Raji (cell line): ENCODE measurements around the gene S100A12.

Experiments
- POLR2A ChIP-seq: IDR thresholded peaks from 2 replicates; pipeline ENCODE4 v1.6.1; 2011; ENCODE audit warnings: low read depth, low read length, control low read depth; ENCODE audit not compliant: insufficient read depth

Gene S100A12

DNA sequence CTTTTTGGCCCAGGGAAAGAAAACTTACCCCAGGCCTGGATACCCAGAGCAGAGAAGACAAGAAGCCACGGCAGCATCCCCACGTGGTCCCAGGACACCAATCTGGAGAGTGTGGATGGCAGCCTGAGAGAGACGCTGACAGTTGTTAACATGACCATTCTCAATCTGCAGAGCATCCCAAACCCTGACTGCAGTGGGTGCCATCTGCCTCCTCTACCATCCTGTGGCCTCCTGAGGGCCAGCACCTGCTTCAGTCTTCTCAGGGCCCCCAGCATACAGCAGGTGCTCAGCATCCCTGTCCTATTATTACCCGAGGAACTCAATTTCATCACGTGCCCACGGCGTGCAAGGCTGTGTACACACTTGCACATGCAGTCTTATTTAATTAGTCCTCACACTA is 27.6 kb downstream of the S100A12 start:
- no peak for TF ChIP-seq POLR2A

DNA sequence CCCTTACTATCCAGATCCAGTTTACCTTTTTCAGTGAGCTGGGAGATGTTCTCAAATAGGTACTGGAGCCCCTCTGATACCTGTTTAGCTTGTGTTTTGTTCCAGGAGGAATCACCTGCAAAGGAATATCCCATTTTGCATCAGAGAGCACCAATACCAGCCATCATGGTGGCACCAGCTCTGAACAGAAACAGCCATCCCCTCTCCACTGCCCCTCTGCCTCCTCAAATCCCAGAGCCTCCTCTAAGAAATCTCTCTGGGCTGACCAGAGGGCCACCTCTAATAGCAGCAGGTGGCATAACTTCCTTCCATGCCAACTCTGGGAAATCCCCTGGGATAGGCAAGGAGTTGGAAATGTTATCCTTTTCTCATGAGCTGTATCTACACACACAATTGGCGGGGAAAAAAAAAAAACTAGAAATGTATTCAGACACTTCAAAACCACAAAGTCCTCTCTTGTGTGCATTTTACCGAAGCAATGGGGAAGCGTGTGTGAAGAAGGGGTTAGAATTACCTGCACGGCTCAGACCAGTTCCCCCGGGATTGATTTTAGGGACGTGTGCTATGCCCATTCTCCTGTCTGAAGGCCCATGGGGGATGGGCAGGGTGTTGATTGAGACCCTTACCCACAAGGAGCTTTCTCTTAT is 29.2 kb downstream of the S100A12 start:
- TF ChIP-seq POLR2A: no peak

DNA sequence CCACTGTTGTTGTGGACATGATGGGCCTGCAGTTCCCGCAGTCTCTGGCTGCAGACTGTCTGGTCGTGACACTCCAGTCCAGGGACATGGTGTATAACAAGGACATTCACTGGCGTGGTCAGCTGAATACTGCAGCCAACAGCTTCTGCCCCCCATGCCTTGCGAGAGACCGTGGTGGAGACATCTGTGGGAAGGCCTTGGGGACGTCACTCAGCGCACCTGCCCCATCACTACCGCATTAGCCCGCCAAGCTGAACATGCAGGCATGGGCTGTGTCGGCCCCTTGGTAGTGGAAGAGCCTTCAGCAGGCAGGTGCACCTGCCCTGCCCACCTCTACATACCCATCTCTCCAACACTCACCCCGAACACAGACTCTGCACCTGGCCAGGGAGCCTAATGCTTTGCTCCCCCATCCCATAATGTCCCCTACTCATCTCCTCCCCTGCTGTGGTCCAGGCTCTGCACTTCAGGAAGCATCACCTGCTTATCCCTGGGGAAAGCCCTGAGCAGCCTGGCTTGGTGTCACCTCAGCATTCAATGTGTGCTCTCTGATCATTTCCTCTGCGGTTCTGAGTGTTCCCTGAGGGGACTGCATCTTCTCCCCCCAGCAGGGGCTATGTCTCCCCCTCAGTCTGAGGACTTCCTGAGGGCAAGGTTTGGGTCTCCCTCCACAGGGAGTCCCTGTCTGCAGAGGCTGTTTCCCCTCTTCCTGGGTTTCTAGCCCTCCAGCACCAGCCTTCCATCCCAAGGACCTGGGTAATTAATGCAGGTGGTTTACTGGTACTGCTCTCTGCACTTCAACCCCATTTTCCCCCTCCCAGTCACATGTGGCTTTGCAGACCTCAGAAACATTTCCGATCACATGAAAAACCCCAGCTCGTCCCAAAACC is 30.0 kb downstream of the S100A12 start:
- TF ChIP-seq POLR2A: no peak

DNA sequence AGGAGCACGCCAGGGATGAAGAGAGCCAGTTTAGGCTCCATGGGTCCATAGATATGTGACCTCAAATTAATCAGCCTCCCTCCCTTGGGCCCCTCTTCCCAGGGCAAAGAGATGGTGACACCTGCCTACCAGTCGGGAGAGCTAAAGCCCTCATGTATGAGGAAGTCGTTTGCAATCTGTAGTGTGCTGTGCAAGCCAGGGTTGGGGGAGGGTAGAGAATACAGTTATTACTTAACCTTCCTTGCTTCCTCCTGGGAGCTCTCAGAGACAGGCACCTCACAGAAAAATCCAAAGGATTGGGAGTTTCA is 30.7 kb downstream of the S100A12 start:
- no peak for TF ChIP-seq POLR2A

DNA sequence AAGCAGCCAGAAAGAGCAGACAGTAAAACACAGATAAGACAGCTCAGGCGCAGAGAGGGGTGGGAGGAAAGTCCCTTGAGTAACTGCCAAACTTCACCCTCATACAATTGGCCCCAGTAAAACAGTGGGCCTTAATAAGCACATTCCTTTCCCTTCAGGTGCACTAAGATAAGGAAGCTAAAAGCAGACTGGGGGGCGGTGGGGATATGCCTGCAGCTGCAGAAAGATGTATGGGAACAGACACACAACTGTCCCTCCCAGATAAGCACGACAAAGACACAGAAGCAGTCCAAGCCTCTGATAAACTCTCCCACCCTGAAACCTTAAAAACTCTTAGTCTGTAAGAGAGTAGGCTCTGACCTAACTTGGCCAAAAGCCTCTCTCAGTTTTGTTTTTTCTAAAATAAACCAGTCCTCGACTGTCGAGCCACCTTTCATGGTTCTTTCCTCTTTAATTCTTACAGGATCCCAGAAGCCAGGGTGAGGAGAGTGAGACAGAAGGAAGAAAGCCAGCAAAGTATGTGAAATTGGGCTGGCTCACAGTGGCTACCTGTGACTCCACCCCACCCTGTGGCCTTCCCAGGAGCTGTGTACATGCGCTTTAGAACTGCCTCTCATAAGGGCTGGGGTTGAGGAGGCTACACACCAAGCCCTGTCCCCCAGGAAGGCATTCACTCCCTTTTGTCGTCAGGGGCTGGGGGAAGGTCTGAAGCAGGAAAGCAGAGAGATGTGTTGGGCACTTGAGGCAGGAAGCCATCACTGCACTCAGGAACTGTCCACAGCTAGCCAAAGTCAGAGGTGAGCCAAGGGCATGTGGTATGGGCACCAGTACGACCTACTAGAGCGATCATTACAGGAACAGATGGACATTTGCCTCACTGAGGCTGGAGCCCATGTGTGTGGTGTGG is 31.4 kb downstream of the S100A12 start:
- TF ChIP-seq POLR2A: no peak

DNA sequence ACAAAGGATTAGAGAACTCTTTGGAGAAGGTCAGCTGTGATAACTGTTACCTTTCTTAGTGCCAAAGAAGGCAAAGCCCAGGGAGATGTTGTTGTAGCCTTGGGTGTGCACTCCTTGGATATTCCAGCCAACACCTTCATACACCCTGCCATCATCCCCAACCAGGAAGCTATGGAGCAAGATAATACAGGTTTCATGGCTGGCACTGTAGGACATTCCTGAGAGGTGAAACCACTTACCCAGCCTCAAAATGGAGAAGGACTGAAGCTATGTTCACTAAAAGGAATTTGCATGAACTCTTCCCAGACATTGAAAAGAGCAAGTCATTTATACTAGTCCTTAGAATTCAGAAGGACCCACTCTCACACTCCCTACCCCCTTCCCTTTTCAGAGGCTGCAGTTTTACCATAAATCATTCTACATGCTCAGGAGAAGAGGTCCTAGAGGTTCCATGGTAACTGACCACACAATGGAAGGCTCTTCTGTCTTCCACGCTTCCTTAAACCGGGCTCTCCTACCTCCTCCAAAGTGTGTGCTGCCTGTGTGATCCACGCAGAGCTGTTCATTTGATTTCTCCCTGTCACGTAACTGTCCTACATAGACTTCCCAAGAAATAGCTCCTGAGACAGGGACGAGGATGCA is 32.3 kb downstream of the S100A12 start:
- no peak for TF ChIP-seq POLR2A

DNA sequence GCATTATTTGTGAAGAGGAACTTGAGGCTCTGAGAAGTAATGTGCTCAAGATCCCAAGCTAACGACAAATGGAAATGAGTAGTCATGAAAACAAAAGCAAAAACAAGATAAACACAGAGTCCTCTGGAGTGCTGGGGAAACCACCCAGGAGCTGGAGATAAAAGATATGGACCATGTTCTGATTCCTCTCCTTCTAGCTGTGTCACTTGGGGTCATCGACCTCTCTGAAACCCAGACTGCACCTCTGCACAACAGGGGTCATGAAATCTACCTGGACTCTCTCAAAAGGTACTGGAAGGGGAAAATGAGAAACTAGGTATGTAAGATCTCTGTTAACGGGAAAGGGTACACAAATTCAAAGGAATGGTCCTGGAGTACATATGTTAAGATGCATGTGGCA is 33.2 kb downstream of the S100A12 start:
- no peak for TF ChIP-seq POLR2A

DNA sequence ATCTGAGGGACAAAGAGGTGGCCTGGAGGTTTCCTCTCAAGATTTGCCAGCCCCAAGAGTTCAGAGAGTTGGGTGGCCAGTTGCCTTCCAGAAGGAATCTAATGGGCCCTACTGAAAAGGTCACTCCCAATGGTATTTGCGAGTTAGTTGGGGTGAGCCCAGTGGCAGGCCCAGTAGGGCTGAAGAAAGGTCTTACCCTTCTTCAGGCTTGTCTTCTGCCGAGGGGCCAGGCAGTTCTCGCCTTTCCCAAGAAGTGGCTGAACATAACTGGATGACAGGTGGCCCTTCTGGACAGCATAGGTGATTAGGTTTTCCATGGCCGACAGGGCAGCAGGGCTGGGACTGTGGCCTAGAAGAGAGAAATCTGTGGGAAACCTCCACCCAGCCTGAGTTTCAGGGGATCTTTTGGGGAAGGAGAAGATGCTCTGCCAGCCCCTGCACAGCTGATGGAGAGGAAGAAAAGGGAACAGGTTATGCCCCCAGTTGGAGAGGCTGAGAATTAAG is 33.9 kb downstream of the S100A12 start:
- no peak for TF ChIP-seq POLR2A

DNA sequence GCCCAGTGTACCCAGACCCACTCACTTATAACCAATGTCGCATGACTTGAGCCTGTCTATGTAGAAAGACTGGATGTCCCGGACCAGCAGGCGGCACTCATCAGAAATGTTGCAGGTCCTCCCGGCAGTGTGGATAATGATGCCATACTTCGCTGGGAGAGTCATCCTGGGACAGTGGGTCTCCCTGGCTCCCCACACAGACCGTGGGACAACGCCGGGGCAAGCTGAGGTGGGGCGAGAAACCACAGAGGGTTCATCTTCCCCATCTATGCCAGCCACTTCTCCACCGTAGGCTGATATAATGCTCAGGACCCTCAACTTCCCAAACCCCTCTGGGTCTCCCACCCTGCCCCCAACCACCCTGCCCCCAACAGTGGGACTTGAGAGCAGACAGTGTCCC is 35.1 kb downstream of the S100A12 start:
- TF ChIP-seq POLR2A: no peak

DNA sequence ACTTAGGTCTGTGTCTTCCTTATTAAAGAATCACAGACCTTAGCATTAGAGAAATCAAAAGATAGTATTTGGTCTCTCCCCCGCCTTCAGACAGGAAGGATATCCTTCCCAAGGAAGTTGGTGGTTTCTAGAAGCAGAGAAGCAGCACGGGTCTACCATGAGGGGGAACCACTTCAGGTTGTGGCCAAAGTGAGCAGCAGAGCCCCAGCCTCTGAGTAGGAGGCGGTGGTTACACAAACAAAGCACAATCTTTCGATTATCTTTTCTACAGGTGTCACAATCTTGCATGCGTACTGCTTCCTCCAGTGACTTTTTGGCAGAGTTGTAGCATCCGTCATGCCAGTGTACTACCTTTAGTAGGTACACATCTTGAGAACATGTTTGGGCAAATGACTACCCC is 35.6 kb downstream of the S100A12 start:
- no peak for TF ChIP-seq POLR2A

DNA sequence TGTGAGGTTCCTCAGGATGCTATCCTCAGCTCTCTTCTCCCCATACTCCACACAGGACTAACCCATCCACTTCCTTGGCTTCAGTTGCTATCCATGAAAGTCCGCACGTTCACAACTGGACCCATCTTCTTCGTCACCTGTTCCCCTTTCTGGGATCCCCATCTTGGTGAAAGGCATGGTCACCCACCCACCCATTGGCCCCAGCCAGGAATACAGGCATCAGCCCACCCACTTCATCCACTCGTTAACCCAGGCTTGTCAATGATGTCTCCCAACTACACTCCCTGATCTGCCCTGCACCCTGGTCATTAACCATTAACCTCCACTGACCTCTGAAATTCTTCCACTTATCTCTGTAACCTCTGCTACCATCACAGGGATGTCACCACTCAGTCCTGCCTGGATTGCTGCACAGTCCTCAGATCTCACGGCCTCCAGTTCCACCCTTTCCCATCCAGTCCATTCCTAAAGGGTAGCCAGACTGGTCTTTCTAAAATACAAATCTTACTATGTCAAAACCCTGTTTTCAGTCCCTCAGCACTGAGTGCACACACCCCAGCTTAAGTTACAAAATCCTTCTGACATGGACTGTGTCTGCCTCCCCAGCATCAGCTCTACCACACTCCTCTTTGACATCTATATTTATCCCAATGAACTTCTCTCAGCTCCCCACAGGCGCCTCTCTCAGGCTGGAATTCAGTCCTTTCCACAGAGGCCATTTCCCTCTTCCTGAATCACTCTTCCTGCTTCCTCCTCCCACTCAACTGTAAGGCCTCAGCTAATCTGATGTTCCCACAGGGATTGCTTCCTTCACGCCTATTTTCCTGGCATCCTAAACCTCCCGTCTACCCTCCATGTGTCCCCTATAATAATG is 37.2 kb downstream of the S100A12 start:
- TF ChIP-seq POLR2A: no peak

DNA sequence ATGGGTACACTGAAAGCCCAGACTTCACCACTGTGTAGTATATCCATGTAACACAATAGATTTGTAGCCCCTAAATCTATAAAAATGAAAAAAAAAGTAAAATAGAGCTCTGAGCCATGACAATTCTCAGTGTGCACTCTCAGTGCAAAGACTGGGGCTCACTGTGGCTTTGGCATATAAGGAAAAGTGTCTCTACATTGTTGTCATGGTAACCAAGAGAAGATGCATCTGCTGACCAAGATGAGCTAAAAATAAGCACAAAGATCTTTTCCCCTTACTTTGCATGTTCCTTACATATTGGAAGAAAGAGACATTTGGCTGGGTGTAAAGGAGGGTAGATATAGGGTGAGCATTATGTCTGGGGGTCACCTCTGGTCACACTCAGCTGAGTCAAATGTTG is 38.8 kb downstream of the S100A12 start:
- no peak for TF ChIP-seq POLR2A

DNA sequence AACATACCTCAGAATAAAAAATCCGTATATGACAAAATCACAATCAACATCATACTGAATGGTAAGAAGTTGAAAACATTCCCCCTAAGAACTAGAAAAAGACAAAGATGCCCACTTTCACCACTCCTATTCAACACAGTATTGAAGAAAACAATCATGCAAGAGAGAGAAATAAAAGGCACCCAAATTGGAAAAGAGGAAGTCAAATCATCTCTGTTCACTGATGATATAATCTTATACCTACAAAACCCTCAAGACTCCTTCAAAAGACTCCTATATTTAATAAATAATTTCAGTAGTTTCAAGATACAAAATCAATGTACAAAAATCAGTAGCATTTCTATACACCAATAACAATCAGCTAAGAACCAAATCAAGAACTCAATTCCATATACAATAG is 41.5 kb downstream of the S100A12 start:
- TF ChIP-seq POLR2A: no peak

DNA sequence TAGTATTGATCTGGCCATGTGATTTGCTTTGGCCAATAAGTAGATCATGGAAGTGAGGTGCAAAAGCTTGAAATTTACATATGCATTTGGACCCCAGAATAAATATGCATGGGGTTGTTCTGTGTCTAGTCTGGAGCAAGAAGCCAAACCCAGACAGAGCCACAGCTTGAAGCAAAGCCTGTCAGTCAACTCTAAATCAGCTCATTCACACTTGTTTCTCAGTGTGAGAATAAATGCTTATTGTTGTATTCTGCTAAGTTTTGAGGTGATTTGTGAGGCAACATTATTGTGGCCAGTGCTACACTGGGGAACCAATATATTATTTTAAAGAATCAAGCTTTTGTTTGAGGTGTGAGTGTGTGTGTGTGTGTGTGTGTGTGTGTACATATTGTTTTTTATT is 50.5 kb downstream of the S100A12 start:
- TF ChIP-seq POLR2A: no peak
